Progenitor cell of endocrine pancreas (in vitro differentiated cells): ENCODE measurements around the gene VPS13A. TPM values are rescaled to one million over a fixed set of nuclear protein-coding genes. Genes with fewer than 3 reads are reported as not detected.

Experiments used
- DNase-seq: peaks from one replicate; pipeline ENCODE4 v3.0.0; 2021; ENCODE audit warnings: low spot score; ENCODE audit not compliant: unreplicated experiment
- H3K27ac Mint-ChIP-seq: 2 replicates; pipeline ENCODE4 v1.8.0; 2021; ENCODE audit warnings: mild to moderate bottlenecking, moderate library complexity, mixed read lengths
- H3K27me3 Mint-ChIP-seq: 2 replicates; pipeline ENCODE4 v1.8.0; 2021; ENCODE audit warnings: mixed read lengths
- H3K36me3 Mint-ChIP-seq: 2 replicates; pipeline ENCODE4 v1.8.0; 2022; ENCODE audit warnings: mixed read lengths; ENCODE audit not compliant: insufficient read depth
- H3K4me1 Mint-ChIP-seq: 2 replicates; pipeline ENCODE4 v1.8.0; 2021; ENCODE audit warnings: low read depth, mixed read lengths
- H3K4me3 Mint-ChIP-seq: 2 replicates; pipeline ENCODE4 v1.8.0; 2021; ENCODE audit warnings: low read depth, mild to moderate bottlenecking, moderate library complexity, mixed read lengths
- H3K9me3 Mint-ChIP-seq: 2 replicates; pipeline ENCODE4 v1.8.0; 2021; ENCODE audit warnings: low read depth, mixed read lengths
- total RNA-seq: library from RNA; stranded (reverse); gene quantifications from 2 replicates; pipeline ENCODE4 v1.2.1, GENCODE V29; 2021
- TF ChIP-seq, protein P1 (sequence below): fragments of 200-600 bp; sonication (generic); IDR thresholded peaks from one replicate; pipeline ENCODE4 v1.5.0; 2021; ENCODE audit warnings: antibody characterized with exemption, mild to moderate bottlenecking; ENCODE audit not compliant: unreplicated experiment

Gene VPS13A
- total RNA-seq, 1 donor from 2014 or later, result 54.1 TPM

DNA sequence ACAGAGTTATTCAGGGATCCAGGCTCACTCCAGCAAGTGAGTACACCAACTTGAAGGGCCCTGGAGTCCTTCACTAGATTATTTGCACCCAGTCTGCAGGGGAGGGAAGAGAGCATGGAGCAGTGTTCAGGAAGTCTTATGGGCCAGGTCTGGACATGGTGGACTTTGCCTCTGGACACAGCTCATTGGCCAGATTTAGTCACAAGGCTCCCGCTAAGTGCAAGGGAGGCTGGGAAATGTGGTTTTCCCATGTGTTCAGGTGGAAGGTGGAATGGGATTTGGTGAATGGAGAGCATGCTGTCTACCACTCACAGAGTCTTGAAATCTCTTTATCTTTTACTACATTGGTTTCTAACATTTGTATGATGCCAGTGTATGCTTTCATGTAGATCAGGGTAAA, 270.3 kb downstream of the VPS13A start:
- no peak overlapping the region for H3K27ac Mint-ChIP-seq
- TF ChIP-seq, protein P1, sequence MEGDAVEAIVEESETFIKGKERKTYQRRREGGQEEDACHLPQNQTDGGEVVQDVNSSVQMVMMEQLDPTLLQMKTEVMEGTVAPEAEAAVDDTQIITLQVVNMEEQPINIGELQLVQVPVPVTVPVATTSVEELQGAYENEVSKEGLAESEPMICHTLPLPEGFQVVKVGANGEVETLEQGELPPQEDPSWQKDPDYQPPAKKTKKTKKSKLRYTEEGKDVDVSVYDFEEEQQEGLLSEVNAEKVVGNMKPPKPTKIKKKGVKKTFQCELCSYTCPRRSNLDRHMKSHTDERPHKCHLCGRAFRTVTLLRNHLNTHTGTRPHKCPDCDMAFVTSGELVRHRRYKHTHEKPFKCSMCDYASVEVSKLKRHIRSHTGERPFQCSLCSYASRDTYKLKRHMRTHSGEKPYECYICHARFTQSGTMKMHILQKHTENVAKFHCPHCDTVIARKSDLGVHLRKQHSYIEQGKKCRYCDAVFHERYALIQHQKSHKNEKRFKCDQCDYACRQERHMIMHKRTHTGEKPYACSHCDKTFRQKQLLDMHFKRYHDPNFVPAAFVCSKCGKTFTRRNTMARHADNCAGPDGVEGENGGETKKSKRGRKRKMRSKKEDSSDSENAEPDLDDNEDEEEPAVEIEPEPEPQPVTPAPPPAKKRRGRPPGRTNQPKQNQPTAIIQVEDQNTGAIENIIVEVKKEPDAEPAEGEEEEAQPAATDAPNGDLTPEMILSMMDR, result no peak
- H3K4me1 Mint-ChIP-seq, result peaks cover 6% of the 10 kb centered on the region
- H3K9me3 Mint-ChIP-seq, result peaks cover 14% of the 10 kb centered on the region
- H3K36me3 Mint-ChIP-seq, result no peaks in the 10 kb centered on the region
- H3K27me3 Mint-ChIP-seq, result peaks cover 6% of the 10 kb centered on the region
- DNase-seq, result no peak
- no peak overlapping the region for H3K4me3 Mint-ChIP-seq

DNA sequence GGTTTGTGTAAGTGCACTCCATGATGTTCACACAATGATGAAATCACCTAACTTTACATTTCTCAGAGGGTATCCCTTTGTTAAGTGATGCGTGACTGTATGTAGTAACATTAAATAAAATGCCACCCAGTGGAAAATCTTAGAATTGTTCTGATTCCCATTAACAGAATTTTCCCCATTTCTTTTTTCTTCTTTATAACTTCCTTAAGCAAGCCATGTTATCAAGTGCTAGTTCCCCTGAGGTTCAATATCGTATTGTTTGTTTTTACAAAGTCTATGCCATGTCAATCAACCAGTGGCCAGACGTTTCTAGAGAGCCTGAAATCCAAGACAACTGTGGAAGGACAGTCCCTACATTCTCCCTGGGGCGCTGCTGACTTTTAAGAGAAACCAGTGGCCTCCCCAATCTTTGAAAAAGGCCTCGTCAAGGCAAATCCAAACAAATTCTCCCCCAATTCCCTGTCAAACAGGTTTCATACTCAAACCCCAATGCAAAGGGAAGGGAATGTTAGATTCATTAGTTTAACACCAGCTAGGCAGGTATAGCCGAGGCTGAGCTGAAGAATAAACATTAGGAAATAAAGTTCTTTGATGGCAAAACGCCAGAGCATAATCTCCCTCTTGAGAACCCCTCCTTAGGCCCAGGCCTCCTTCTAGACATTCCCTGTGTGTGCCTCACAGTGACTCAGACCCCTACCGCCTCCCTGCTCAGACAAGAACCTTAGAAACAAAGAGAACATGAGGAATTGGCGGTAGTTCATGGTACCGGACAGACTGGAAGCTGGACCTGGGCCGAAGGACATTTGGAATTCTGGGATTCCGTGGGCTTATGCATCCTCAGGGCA, 272.1 kb downstream of the VPS13A start:
- TF ChIP-seq, protein P1, result no peak
- H3K4me3 Mint-ChIP-seq, result no peak overlapping the region

GRCh38 chr9:77450085-77450475, 272.7 kb downstream of the VPS13A start:
- Mint-ChIP-seq H3K4me3 (no peak overlapping the region), H3K27ac (no peak overlapping the region), H3K27me3 (peaks cover 6% of the 10 kb centered on the region), H3K4me1 (peaks cover 6% of the 10 kb centered on the region), H3K36me3 (no peaks in the 10 kb centered on the region), H3K9me3 (peaks cover 14% of the 10 kb centered on the region)
- TF ChIP-seq, protein P1, result no peak
- DNase-seq, result no peak

More for the DNA sequence above, 272.1 kb downstream of the VPS13A start:
- H3K27ac Mint-ChIP-seq, result no peak overlapping the region
- peaks cover 6% of the 10 kb centered on the region for H3K4me1 Mint-ChIP-seq
- peaks cover 14% of the 10 kb centered on the region for H3K9me3 Mint-ChIP-seq
- peaks cover 10% of the 10 kb centered on the region for H3K27me3 Mint-ChIP-seq
- H3K36me3 Mint-ChIP-seq, result no peaks in the 10 kb centered on the region
- DNase-seq, result no peak

DNA sequence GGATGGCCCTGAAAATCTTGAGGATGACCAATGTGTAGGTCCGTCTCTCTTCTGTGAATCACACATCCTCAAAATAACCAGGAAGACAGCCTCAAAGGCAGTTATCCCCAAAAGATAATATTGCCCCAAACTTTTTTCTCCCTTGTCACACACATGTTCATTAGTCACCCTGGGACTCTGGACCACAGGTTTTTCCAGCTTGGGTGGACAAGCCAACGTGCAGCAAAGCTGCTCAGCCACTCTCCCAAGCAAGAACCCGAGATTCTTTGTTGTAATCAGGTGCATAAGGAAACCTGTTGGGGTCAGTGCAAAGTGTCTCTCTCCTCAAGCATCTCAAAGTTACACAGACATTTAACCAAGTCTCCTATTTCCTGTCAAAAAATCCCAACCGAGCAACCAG, 274.2 kb downstream of the VPS13A start:
- no peak for DNase-seq
- H3K27me3 Mint-ChIP-seq, result peaks cover 6% of the 10 kb centered on the region
- no peaks in the 10 kb centered on the region for H3K36me3 Mint-ChIP-seq
- peaks cover 6% of the 10 kb centered on the region for H3K4me1 Mint-ChIP-seq
- no peak overlapping the region for H3K4me3 Mint-ChIP-seq
- no peak overlapping the region for H3K27ac Mint-ChIP-seq
- peaks cover 14% of the 10 kb centered on the region for H3K9me3 Mint-ChIP-seq
- TF ChIP-seq, protein P1, result no peak

GRCh38 chr9:77453825-77454647, 276.7 kb downstream of the VPS13A start:
- Mint-ChIP-seq H3K27ac (no peak overlapping the region), H3K36me3 (no peaks in the 10 kb centered on the region), H3K4me1 (peaks cover 8% of the 10 kb centered on the region), H3K9me3 (peaks cover 8% of the 10 kb centered on the region), H3K27me3 (peaks cover 9% of the 10 kb centered on the region), H3K4me3 (no peak overlapping the region)
- no peak for DNase-seq
- TF ChIP-seq, protein P1, result no peak
